Activated naive CD8-positive, alpha-beta T cell treated with anti-CD3 and anti-CD28 coated beads, Interleukin-2, amount 50 U/mL, for 24 hours (primary cell): ENCODE data around the gene MCC.
A peak's percentile ranks its signal among the peaks of the same experiment; 100 is the strongest.

Source experiments
- ATAC-seq: fragments of 150-1000 bp; cut with Tn5 transposase; one replicate; pipeline ENCODE4 v1.10.0; 2021
- DNase-seq: peaks from one replicate; pipeline ENCODE4 v3.0.0; 2021
- H3K27ac Mint-ChIP-seq: one replicate; pipeline ENCODE4 v1.8.0; 2021; ENCODE audit warnings: mild to moderate bottlenecking, mixed read lengths
- H3K27me3 Mint-ChIP-seq: one replicate; pipeline ENCODE4 v1.8.0; 2021; ENCODE audit warnings: mixed read lengths
- H3K36me3 Mint-ChIP-seq: one replicate; pipeline ENCODE4 v1.8.0; 2021; ENCODE audit warnings: low read depth, mixed read lengths
- H3K4me1 Mint-ChIP-seq: one replicate; pipeline ENCODE4 v1.8.0; 2021; ENCODE audit warnings: mixed read lengths
- H3K4me3 Mint-ChIP-seq: one replicate; pipeline ENCODE4 v1.8.0; 2021; ENCODE audit warnings: mild to moderate bottlenecking, moderate library complexity, mixed read lengths
- H3K9me3 Mint-ChIP-seq: one replicate; pipeline ENCODE4 v1.8.0; 2021; ENCODE audit warnings: mixed read lengths

Gene MCC

GRCh38 chr5:113317636-113318035 is 170.6 kb downstream of the MCC start:
- DNase-seq (no peak), ATAC-seq (no peak)
- H3K27me3 Mint-ChIP-seq, result peaks cover 2% of the 10 kb centered on the region
- no peak overlapping the region for H3K4me3 Mint-ChIP-seq
- no peaks in the 10 kb centered on the region for H3K36me3 Mint-ChIP-seq
- H3K27ac Mint-ChIP-seq, result no peak overlapping the region
- no peaks in the 10 kb centered on the region for H3K9me3 Mint-ChIP-seq
- H3K4me1 Mint-ChIP-seq, result no peaks in the 10 kb centered on the region

- H3K9me3 Mint-ChIP-seq, result no peaks in the 10 kb centered on the region
- H3K27me3 Mint-ChIP-seq, result peaks cover 16% of the 10 kb centered on the region
These were observed 177.0 kb downstream of the MCC start for GRCh38 chr5:113311301-113311700.

GRCh38 chr5:113302120-113302519 is 186.1 kb downstream of the MCC start:
- ATAC-seq (no peak), DNase-seq (no peak)
- H3K36me3 Mint-ChIP-seq, result no peaks in the 10 kb centered on the region
- peaks cover 2% of the 10 kb centered on the region for H3K4me1 Mint-ChIP-seq
- H3K4me3 Mint-ChIP-seq, result no peak overlapping the region
- no peaks in the 10 kb centered on the region for H3K9me3 Mint-ChIP-seq
- peaks cover 20% of the 10 kb centered on the region for H3K27me3 Mint-ChIP-seq
- no peak overlapping the region for H3K27ac Mint-ChIP-seq

More at GRCh38 chr5:113311301-113311700, 177.0 kb downstream of the MCC start:
- no peaks in the 10 kb centered on the region for H3K4me1 Mint-ChIP-seq
- DNase-seq (no peak), ATAC-seq (no peak)
- H3K36me3 Mint-ChIP-seq, result no peaks in the 10 kb centered on the region
- H3K27ac Mint-ChIP-seq, result no peak overlapping the region
- no peak overlapping the region for H3K4me3 Mint-ChIP-seq

- no peak for ATAC-seq
- Mint-ChIP-seq H3K36me3 (no peaks in the 10 kb centered on the region), H3K4me1 (peaks cover 8% of the 10 kb centered on the region), H3K27me3 (peaks cover 36% of the 10 kb centered on the region), H3K9me3 (no peaks in the 10 kb centered on the region), H3K27ac (no peak overlapping the region), H3K4me3 (no peak overlapping the region)
- DNase-seq, result no peak
These were observed 188.7 kb downstream of the MCC start for GRCh38 chr5:113299591-113299990.

GRCh38 chr5:113296676-113297075 is 191.6 kb downstream of the MCC start:
- ATAC-seq (no peak), DNase-seq (no peak)
- Mint-ChIP-seq H3K4me3 (no peak overlapping the region), H3K27me3 (peaks cover 39% of the 10 kb centered on the region), H3K27ac (no peak overlapping the region), H3K4me1 (peaks cover 19% of the 10 kb centered on the region), H3K9me3 (no peaks in the 10 kb centered on the region), H3K36me3 (no peaks in the 10 kb centered on the region)

- Mint-ChIP-seq H3K27ac (no peak overlapping the region), H3K9me3 (no peaks in the 10 kb centered on the region), H3K27me3 (peaks cover 50% of the 10 kb centered on the region), H3K4me1 (peaks cover 19% of the 10 kb centered on the region), H3K4me3 (peak overlapping the region; percentile 85), H3K36me3 (no peaks in the 10 kb centered on the region)
- no peak for ATAC-seq
- no peak for DNase-seq
These were observed 193.1 kb downstream of the MCC start for GRCh38 chr5:113295111-113295539.

GRCh38 chr5:113294311-113295110 is 193.7 kb downstream of the MCC start:
- Mint-ChIP-seq H3K27me3 (peaks cover 50% of the 10 kb centered on the region), H3K4me3 (peak overlapping the region; percentile 85), H3K4me1 (peaks cover 19% of the 10 kb centered on the region), H3K27ac (peak overlapping the region; percentile 52), H3K36me3 (no peaks in the 10 kb centered on the region), H3K9me3 (no peaks in the 10 kb centered on the region)
- peak; percentile 93 for ATAC-seq
- peak; percentile 77 for DNase-seq

GRCh38 chr5:113293975-113294310 is 194.3 kb downstream of the MCC start:
- Mint-ChIP-seq H3K4me3 (peak overlapping the region; percentile 85), H3K9me3 (no peaks in the 10 kb centered on the region), H3K27me3 (peaks cover 50% of the 10 kb centered on the region), H3K36me3 (no peaks in the 10 kb centered on the region), H3K4me1 (peaks cover 19% of the 10 kb centered on the region), H3K27ac (peak overlapping the region; percentile 52)
- peak; percentile 8 for DNase-seq
- ATAC-seq, result peak; percentile 16

GRCh38 chr5:113293068-113293974 is 194.9 kb downstream of the MCC start:
- H3K9me3 Mint-ChIP-seq, result no peaks in the 10 kb centered on the region
- no peaks in the 10 kb centered on the region for H3K36me3 Mint-ChIP-seq
- H3K4me3 Mint-ChIP-seq, result peak overlapping the region; percentile 85
- H3K27me3 Mint-ChIP-seq, result peaks cover 50% of the 10 kb centered on the region
- DNase-seq (no peak), ATAC-seq (no peak)
- H3K4me1 Mint-ChIP-seq, result peaks cover 19% of the 10 kb centered on the region
- peak overlapping the region; percentile 69 for H3K27ac Mint-ChIP-seq

- peak overlapping the region; percentile 85 for H3K4me3 Mint-ChIP-seq
- DNase-seq (no peak), ATAC-seq (no peak)
- peaks cover 19% of the 10 kb centered on the region for H3K4me1 Mint-ChIP-seq
- H3K27ac Mint-ChIP-seq, result no peak overlapping the region
- no peaks in the 10 kb centered on the region for H3K36me3 Mint-ChIP-seq
- peaks cover 45% of the 10 kb centered on the region for H3K27me3 Mint-ChIP-seq
- no peaks in the 10 kb centered on the region for H3K9me3 Mint-ChIP-seq
These were observed 195.8 kb downstream of the MCC start for GRCh38 chr5:113292462-113292861.

- Mint-ChIP-seq H3K27ac (no peak overlapping the region), H3K9me3 (no peaks in the 10 kb centered on the region), H3K36me3 (no peaks in the 10 kb centered on the region), H3K27me3 (peaks cover 2% of the 10 kb centered on the region), H3K4me3 (no peak overlapping the region), H3K4me1 (peaks cover 23% of the 10 kb centered on the region)
- DNase-seq (no peak), ATAC-seq (no peak)
These were observed 204.7 kb downstream of the MCC start for GRCh38 chr5:113283558-113283957.

GRCh38 chr5:113282472-113282871 is 205.8 kb downstream of the MCC start:
- no peaks in the 10 kb centered on the region for H3K27me3 Mint-ChIP-seq
- no peak overlapping the region for H3K4me3 Mint-ChIP-seq
- no peaks in the 10 kb centered on the region for H3K9me3 Mint-ChIP-seq
- ATAC-seq (no peak), DNase-seq (no peak)
- no peaks in the 10 kb centered on the region for H3K36me3 Mint-ChIP-seq
- no peak overlapping the region for H3K27ac Mint-ChIP-seq
- peaks cover 28% of the 10 kb centered on the region for H3K4me1 Mint-ChIP-seq

- Mint-ChIP-seq H3K27ac (no peak overlapping the region), H3K9me3 (no peaks in the 10 kb centered on the region), H3K36me3 (no peaks in the 10 kb centered on the region), H3K4me1 (peaks cover 28% of the 10 kb centered on the region), H3K4me3 (no peak overlapping the region), H3K27me3 (no peaks in the 10 kb centered on the region)
- no peak for DNase-seq
- no peak for ATAC-seq
These were observed 207.1 kb downstream of the MCC start for GRCh38 chr5:113281194-113281593.

GRCh38 chr5:113280541-113280940 is 207.7 kb downstream of the MCC start:
- Mint-ChIP-seq H3K36me3 (no peaks in the 10 kb centered on the region), H3K9me3 (no peaks in the 10 kb centered on the region), H3K4me1 (peaks cover 28% of the 10 kb centered on the region), H3K27me3 (no peaks in the 10 kb centered on the region), H3K4me3 (no peak overlapping the region), H3K27ac (no peak overlapping the region)
- DNase-seq (no peak), ATAC-seq (no peak)

- no peaks in the 10 kb centered on the region for H3K9me3 Mint-ChIP-seq
- peak; percentile 97 for ATAC-seq
- H3K27ac Mint-ChIP-seq, result no peak overlapping the region
- no peak for DNase-seq
- no peaks in the 10 kb centered on the region for H3K36me3 Mint-ChIP-seq
- no peaks in the 10 kb centered on the region for H3K27me3 Mint-ChIP-seq
- no peak overlapping the region for H3K4me3 Mint-ChIP-seq
- H3K4me1 Mint-ChIP-seq, result peaks cover 33% of the 10 kb centered on the region
These were observed 209.3 kb downstream of the MCC start for GRCh38 chr5:113278976-113279375.
